Limb (tissue), 2 donors: ENCODE measurements around the gene RPA1.
A peak's percentile ranks its signal among the peaks of the same experiment; 100 is the strongest.
"Not testable (repeated sequence)": the region's sequence is repeated elsewhere in the genome, so short reads cannot be mapped to it uniquely, and the experiment has no call there.

Experiments used
- DNase-seq, 2 donors: peaks; one replicate each; pipeline ENCODE4 v3.0.0-alpha.2; 2016; ENCODE audit errors: extremely low spot score in 2 of 2

Gene RPA1

DNA sequence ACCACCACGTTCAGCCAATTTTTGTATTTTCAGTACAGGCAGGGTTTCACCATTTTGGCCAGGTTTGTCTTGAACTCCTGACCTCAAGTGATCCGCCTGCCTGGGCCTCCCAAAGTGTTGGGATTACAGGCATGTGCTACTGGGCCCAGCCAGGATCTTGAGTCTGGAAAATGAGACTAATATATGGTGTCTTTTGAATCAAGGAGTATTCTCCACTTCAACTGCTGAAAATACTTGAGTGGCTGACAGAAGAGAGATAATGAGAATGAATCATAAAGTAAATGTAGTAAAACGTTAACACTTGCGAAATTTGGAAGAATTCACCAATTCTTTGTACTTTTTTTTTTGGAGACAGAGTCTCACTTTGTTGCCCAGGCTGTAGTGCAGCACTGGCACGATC lies 16.7 kb upstream of the RPA1 start:
- no peak for DNase-seq

- DNase-seq = no peak
Observed at GRCh38 chr17:1820528-1821252, 9.1 kb upstream of the RPA1 start.

GRCh38 chr17:1829216-1829591 lies 601 bp upstream of the RPA1 start:
- DNase-seq = peak in 1 of 2 donors; percentile 3

DNA sequence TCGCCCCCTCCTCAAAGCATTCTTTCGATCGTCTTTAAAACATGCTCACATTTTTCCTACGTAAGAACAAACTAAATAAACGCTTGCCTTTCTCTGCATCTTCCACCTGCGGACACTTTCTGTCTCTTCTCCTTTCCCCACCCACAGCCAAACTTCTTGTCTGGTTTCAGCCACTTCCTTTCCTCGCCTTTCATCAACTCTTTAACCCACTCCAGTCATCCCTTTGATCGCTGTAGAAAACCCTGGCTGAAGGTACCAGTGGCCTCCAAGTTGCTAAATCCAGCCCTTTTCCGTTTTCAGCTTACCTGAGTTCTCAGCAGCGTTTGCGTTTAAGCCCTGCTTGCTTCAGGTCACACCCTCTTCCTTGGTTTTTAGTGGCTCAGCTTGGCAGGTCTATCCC lies 483 bp downstream of the RPA1 start:
- peak; percentile 4 to 29 for DNase-seq

DNA sequence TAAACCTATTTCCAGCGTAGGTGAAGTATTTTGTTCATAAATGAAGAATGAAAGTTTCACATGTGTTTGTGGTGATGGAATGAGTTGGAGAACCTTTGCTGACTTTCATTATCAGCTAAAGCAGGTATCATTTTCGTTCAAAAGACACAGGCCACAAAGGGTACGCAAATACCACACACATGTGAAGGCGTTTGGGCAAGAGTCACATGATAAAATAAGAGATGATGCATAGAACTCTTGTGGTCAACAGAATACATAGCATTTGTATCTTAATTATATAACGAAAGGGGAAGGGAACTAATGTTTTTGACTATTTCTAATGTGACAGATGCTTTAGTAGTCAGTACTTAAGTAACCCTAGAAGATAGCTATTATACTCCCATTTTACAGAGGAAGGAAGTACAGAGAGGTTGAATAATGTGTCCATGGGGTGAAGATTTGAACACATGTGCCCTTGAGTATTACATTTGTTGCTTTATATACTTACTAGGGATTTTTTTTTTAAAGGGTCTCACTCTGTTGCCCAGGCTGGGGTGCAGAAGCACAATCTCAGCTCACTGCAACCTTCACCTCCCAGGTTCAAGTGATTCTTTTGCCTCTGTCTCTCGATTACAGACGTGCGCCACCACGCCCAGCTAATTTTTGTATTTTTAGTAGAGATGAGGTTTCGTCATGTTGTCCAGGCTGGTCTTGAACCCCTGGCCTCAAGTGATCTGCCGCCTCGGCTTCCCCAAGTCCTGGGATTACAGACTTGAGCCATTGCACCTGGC lies 4.8 kb downstream of the RPA1 start:
- DNase-seq = no peak

GRCh38 chr17:1839516-1839915 lies 9.7 kb downstream of the RPA1 start:
- no peak for DNase-seq

GRCh38 chr17:1843947-1844346 lies 14.1 kb downstream of the RPA1 start:
- no peak for DNase-seq

DNA sequence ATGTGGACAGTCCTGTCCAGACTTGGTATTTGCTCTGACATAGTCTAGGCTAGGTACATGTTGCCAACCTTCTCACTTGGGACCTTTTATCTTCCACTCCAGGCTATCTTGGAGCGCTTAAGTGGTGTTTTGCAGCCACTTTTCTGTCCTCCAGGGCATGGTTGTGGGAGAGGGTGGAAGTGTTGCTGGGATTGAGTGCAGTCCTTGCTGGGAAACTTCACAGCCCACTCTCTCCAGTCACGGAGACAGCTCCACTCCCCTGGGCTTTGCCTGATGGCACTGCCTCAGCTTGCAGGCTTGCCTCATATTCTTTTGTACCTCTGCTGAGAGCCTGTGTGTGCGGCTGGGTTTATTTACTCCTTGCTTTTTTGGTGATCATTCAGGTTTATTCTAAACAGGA lies 17.4 kb downstream of the RPA1 start:
- no peak for DNase-seq

- no peak for DNase-seq
Observed at GRCh38 chr17:1852327-1852726, 22.5 kb downstream of the RPA1 start.

DNA sequence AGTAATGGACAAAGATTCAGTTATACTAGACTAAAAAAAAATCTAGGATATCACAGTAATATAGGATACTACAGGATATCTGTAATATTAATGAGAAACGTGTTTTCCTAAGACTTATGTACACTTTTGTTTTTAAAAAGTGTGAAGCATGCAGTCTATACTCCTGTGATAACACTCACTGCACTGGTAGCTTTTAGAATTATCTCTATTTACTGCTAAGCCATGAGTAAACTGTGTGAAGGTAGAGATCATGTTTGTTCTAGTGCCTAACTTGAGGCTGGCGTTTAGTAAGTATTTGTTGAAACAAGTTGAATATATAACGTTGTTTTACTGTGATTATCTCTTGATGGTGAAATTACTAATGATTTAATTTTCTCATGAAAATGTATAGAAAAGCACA lies 23.9 kb downstream of the RPA1 start:
- DNase-seq = no peak

- DNase-seq = not testable (repeated sequence)
Observed at GRCh38 chr17:1856462-1856861, 26.7 kb downstream of the RPA1 start.

DNA sequence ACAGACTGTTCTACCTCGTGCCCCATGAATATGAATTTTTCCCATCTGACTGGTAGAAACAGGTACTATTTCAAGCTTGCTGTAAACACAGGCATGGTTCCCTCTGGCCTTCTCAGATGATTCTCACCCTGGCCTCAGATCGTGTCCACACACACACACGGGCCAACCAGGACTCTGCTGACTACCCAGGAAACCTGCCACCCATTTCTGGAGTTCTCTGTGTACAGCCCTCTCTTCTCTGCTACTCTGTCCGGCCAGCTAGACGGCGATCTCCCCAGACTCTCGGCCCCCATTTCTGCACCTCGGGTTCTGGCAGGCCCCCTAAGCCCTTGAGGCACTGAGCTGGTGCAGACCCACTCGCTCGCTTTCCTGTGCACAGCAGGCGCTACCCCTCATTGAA lies 31.2 kb downstream of the RPA1 start:
- no peak for DNase-seq

DNA sequence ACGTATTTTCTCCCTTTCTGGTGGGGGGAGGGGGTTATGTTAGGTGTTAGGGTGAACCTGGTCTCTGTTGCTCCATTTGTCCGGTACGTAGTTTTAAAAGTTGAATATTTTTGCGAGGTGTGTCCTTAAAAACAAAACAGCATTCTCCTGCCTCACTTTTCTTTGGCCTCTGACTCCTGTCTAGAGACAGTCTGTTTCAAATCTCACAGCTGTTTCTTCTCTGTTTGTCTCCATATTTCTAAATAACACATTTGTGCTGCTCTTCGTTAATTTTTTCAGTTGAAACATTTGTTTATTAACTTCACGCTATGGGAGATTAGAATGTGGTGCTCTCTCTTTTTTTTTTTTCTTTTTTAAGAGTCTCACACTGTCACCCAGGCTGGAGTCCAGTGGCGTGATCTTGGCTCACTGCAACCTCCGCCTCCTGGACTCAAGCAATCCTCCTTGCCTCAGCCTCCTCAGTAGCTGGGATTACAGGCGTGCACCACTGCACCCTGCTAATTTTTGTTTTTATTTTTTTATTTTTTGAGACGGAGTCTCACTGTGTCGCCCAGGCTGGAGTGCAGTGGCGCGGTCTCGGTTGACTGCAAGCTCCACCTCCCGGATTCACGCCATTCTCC lies 31.7 kb downstream of the RPA1 start:
- no peak for DNase-seq

- no peak for DNase-seq
Observed at GRCh38 chr17:1865252-1866037, 35.6 kb downstream of the RPA1 start.

GRCh38 chr17:1867307-1867706 lies 37.5 kb downstream of the RPA1 start:
- DNase-seq = no peak

DNA sequence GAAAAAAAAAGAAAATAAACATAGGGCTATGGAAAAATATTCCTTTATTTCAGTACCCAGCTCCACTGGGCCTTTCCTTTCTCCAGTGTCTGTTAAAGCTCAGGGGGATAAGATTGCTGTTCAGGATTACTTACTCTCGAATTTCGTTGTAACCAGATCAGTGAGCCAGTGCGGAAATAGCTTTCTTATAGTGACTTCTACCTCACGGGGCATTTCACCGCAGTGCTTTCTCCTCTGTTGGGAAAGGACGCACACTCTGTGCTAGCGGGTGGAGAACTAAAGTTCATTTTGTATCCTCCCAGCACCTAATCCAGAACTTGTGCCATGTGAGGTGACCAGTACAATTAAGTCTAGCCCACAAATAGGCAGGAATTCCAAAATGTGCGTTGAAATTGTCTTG lies 38.3 kb downstream of the RPA1 start:
- DNase-seq = no peak

GRCh38 chr17:1870592-1870991 lies 40.8 kb downstream of the RPA1 start:
- no peak for DNase-seq

DNA sequence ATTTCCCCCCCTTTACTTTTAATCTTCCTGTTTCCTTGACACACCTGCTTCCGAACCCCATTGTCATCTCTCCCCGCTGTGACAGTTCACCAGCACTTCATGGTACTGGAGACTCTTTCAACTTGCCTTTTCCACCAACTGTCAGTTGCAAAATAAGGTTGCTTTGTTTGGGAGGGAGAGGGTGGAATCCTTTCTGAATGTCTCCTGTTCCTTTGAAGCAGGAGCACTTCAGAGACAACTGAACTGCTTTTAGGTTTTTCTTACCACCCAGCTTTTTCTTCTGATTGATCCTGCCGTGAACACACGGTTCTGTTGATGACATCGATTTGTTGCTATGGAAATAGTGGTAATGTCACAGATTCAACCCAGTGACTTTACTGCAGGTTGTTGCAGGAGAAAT lies 42.0 kb downstream of the RPA1 start:
- no peak for DNase-seq

- no peak for DNase-seq
Observed at GRCh38 chr17:1872254-1872653, 42.4 kb downstream of the RPA1 start.

DNA sequence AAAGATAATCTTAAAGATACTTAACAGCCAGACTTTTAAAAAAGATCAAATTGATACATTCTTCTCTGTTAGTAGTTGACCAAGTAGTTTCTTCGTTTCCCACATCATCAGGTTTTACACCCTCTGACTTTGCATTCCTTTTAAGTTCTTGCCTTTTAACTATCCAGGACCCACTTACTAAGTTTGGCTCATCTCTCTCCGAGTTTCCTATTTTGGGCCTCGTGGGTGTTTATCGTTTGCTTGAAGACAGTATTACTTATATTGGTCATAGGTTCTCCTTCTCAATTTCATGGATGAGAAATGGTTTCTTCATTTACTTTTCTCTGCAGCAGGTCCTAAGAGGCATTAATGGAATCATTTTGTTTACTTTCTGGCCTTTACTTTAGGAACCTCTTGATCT lies 43.2 kb downstream of the RPA1 start:
- no peak for DNase-seq

DNA sequence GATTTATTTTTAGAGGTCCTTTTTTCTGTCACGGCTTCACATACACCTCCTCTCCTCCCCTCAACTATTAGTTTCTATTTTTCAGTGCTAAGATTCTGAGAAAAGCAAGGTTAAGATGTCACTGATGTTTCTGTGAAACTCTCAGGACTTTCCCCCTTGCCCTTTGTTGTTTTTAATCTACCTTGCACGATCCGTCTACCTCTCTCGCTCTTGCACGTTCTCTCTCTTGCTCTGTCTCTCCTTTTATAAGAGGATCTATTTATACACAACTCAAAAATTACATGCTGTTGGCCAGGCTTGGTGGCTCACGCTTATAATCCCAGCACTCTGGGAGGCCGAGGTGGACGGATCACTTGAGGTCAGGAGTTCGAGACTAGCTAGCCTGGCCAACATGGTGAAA lies 43.6 kb downstream of the RPA1 start:
- no peak for DNase-seq

- DNase-seq = no peak
Observed at GRCh38 chr17:1875597-1875996, 45.8 kb downstream of the RPA1 start.
